ENCODE measurements around the gene SARDH. TPM values are rescaled to one million over a fixed set of nuclear protein-coding genes. Genes with fewer than 3 reads are reported as not detected.

The SARDH gene
- total and polyA plus RNA-seq, 7 donors = 0.49 to 3.0 (median 1.9) TPM; not detected in 1

GRCh38 chr9:133772581-133772980 lies 34.4 kb upstream of the SARDH start:
- no peaks in the 10 kb centered on the region for H3K4me1 ChIP-seq
- H3K36me3 ChIP-seq = peaks cover 0 to 38% (median 16%) of the 10 kb centered on the region in 4 donors
- no peak for DNase-seq
- H3K27ac ChIP-seq = no peak overlapping the region
- intact Hi-C loops (cut with DNase I) = no loop called here
- peaks cover 0 to 13% (median 1%) of the 10 kb centered on the region in 4 donors for H3K9me3 ChIP-seq
- no peak for TF ChIP-seq POLR2AphosphoS5 (IDR thresholded peaks at IDR 0.05)
- TF ChIP-seq POLR2A (IDR thresholded peaks at IDR 0.05) = no peak
- no peak for TF ChIP-seq EP300 (IDR thresholded peaks at IDR 0.05)
- TF ChIP-seq CTCF (IDR thresholded peaks at IDR 0.05) = no peak
- no peak overlapping the region for H3K4me3 ChIP-seq
- 97% methylated on average over 7 of the region's 7 CpGs for WGBS, 2 donors
- no peaks in the 10 kb centered on the region for H3K27me3 ChIP-seq

- no peaks in the 10 kb centered on the region for H3K27me3 ChIP-seq
- TF ChIP-seq EP300 (IDR thresholded peaks at IDR 0.05) (no peak), POLR2AphosphoS5 (IDR thresholded peaks at IDR 0.05) (no peak), CTCF (IDR thresholded peaks at IDR 0.05) (no peak), POLR2A (IDR thresholded peaks at IDR 0.05) (no peak)
- peak; percentile 49 for DNase-seq
- peaks cover 0 to 17% (median 4%) of the 10 kb centered on the region in 4 donors for H3K9me3 ChIP-seq
- H3K4me3 ChIP-seq = no peak overlapping the region
- no peaks in the 10 kb centered on the region for H3K4me1 ChIP-seq
- WGBS, 2 donors = 93 to 94% methylated on average over 26 of the region's 26 CpGs
- peaks cover 0 to 46% (median 16%) of the 10 kb centered on the region in 4 donors for H3K36me3 ChIP-seq
- intact Hi-C loops (cut with DNase I) = no loop called here
- H3K27ac ChIP-seq = no peak overlapping the region
Observed at GRCh38 chr9:133771486-133772482, 33.6 kb upstream of the SARDH start.

GRCh38 chr9:133770076-133770777 lies 32.1 kb upstream of the SARDH start:
- WGBS, 2 donors = 92 to 94% methylated on average over 16 of the region's 16 CpGs
- Histone ChIP-seq H3K9me3 (peaks cover 0 to 17% (median 4%) of the 10 kb centered on the region in 4 donors), H3K36me3 (peaks cover 0 to 34% (median 16%) of the 10 kb centered on the region in 4 donors), H3K27me3 (no peaks in the 10 kb centered on the region), H3K4me3 (no peak overlapping the region), H3K4me1 (no peaks in the 10 kb centered on the region), H3K27ac (no peak overlapping the region)
- intact Hi-C loops (cut with DNase I) = no loop called here
- no peak for TF ChIP-seq POLR2AphosphoS5 (IDR thresholded peaks at IDR 0.05)
- no peak for TF ChIP-seq CTCF (IDR thresholded peaks at IDR 0.05)
- TF ChIP-seq POLR2A (IDR thresholded peaks at IDR 0.05) = no peak
- no peak for TF ChIP-seq EP300 (IDR thresholded peaks at IDR 0.05)
- DNase-seq = peak; percentile 56

- peaks cover 0 to 14% (median 4%) of the 10 kb centered on the region in 4 donors for H3K9me3 ChIP-seq
- peak; percentile 52 for DNase-seq
- no peak for TF ChIP-seq POLR2AphosphoS5 (IDR thresholded peaks at IDR 0.05)
- TF ChIP-seq EP300 (IDR thresholded peaks at IDR 0.05) = no peak
- no peak for TF ChIP-seq CTCF (IDR thresholded peaks at IDR 0.05)
- TF ChIP-seq POLR2A (IDR thresholded peaks at IDR 0.05) = no peak
- 90 to 94% methylated on average over 17 of the region's 17 CpGs for WGBS, 2 donors
- intact Hi-C loops (cut with DNase I) = no loop called here
- H3K27ac ChIP-seq = no peak overlapping the region
- H3K36me3 ChIP-seq = peaks cover 0 to 28% (median 11%) of the 10 kb centered on the region in 4 donors
- H3K4me1 ChIP-seq = no peaks in the 10 kb centered on the region
- no peak overlapping the region for H3K4me3 ChIP-seq
- no peaks in the 10 kb centered on the region for H3K27me3 ChIP-seq
Observed at GRCh38 chr9:133769511-133770075, 31.4 kb upstream of the SARDH start.
